Panc1 (cell line): ENCODE measurements around the gene GABRB1. TPM values are rescaled to one million over a fixed set of nuclear protein-coding genes. Genes with fewer than 3 reads are reported as not detected.

ENCODE experiments used
- ATAC-seq: fragments of 200-7000 bp; cut with Tn5 transposase; 2 replicates; pipeline ENCODE4 v1.9.1; 2020; ENCODE audit warnings: mild to moderate bottlenecking, moderate library complexity
- BruUV-seq: library from RNA; stranded (reverse); fragments of 400-500 nt; replicated peaks from 2 replicates; lab custom pipeline; 2021; lab: Mats Ljungman, UMichigan
- CTCF ChIA-PET: fragments of 300-600 bp; sonication (Branson Sonifier 250); formaldehyde crosslinking; loops from one replicate; lab custom pipeline; 2022; ENCODE audit warnings: antibody characterized with exemption; lab: Charles Lee
- POLR2A ChIA-PET: fragments of 300-600 bp; sonication (Branson Sonifier 250); formaldehyde crosslinking; loops from one replicate; lab custom pipeline; 2022; ENCODE audit warnings: antibody characterized with exemption; lab: Charles Lee
- DNase-seq: peaks from one replicate; pipeline ENCODE4 v3.0.0-alpha.2; 2010; ENCODE audit warnings: low read depth, low spot score
- H3K27ac ChIP-seq: 2 replicates; pipeline ENCODE4 v1.5.1; 2011; ENCODE audit warnings: mild to moderate bottlenecking, low read length, inconsistent platforms
- H3K27me3 ChIP-seq: fragments of 200-500 bp; sonication (Bioruptor generic); 2 replicates; pipeline ENCODE4 v1.6.0; 2014; ENCODE audit warnings: low read length, inconsistent platforms; ENCODE audit not compliant: control insufficient read depth, insufficient read depth
- H3K36me3 ChIP-seq: fragments of 200-500 bp; sonication (Bioruptor generic); 2 replicates; pipeline ENCODE4 v1.5.1; 2014; ENCODE audit warnings: inconsistent platforms, mild to moderate bottlenecking, low read length, moderate library complexity; ENCODE audit not compliant: control insufficient read depth, insufficient read depth
- H3K4me1 ChIP-seq: 2 replicates; pipeline ENCODE4 v1.5.1; 2011; ENCODE audit warnings: inconsistent platforms, mild to moderate bottlenecking, low read length, moderate library complexity; ENCODE audit not compliant: control insufficient read depth, insufficient read depth
- H3K4me3 ChIP-seq, 2 experiments: 2 replicates each; pipeline ENCODE4 v1.5.1; 2011 to 2012; ENCODE audit warnings: low read depth in 2 of 2, low read length in 2 of 2, mild to moderate bottlenecking in 2 of 2, inconsistent platforms in 1 of 2, moderate library complexity in 1 of 2
- H3K9me3 ChIP-seq: fragments of 200-500 bp; sonication (Bioruptor generic); 2 replicates; pipeline ENCODE4 v1.5.1; 2014; ENCODE audit warnings: low read depth, mild to moderate bottlenecking, inconsistent platforms, low read length, moderate library complexity; ENCODE audit not compliant: control insufficient read depth, insufficient read depth
- CTCF ChIP-seq: fragments of 450-650 bp; IDR thresholded peaks from 2 replicates; pipeline ENCODE4 v1.5.1; 2017; ENCODE audit warnings: mild to moderate bottlenecking
- POLR2AphosphoS5 ChIP-seq: IDR thresholded peaks from 2 replicates; pipeline ENCODE4 v1.6.1; 2012; ENCODE audit warnings: mild to moderate bottlenecking, low read depth, low read length, moderate library complexity
- REST ChIP-seq, 2 experiments: IDR thresholded peaks; 2 replicates each; pipeline ENCODE4 v1.6.1; 2011 to 2012; ENCODE audit warnings: low read depth in 2 of 2, control low read depth in 1 of 2, low read length in 1 of 2, mild to moderate bottlenecking in 1 of 2, moderate library complexity in 1 of 2; ENCODE audit not compliant: insufficient read depth in 1 of 2
- SIN3A ChIP-seq: IDR thresholded peaks from 2 replicates; pipeline ENCODE4 v1.6.1; 2012; ENCODE audit warnings: low read depth, mild to moderate bottlenecking, low read length, moderate library complexity, borderline replicate concordance; ENCODE audit not compliant: insufficient read depth
- TCF7L2 ChIP-seq: IDR thresholded peaks from 2 replicates; pipeline ENCODE4 v1.6.1; 2011; ENCODE audit warnings: mild to moderate bottlenecking, low read depth, low read length, inconsistent platforms
- in situ Hi-C: cut with HindIII; loops from 2 replicates; pipeline ENCODE4 v1.10.0; 2016; ENCODE audit warnings: low sequenced_read_pairs, low pct_unique_long_range_greater_than_20kb
- intact Hi-C: fragments of 100-400 bp; cut with micrococcal nuclease; formaldehyde crosslinking; loops from one replicate; pipeline ENCODE4 v1.10.0; 2022; ENCODE audit not compliant: unreplicated experiment
- total RNA-seq: library from RNA; stranded (reverse); gene quantifications from one replicate; pipeline ENCODE4 v1.2.1, GENCODE V29; 2021; ENCODE audit not compliant: unreplicated experiment

The GABRB1 gene
- total RNA-seq, 1 experiment from 2014 or later, result not detected

- in situ Hi-C loops (no loop called here), intact Hi-C loops (no loop called here)
- DNase-seq (no peak), ATAC-seq (no peak)
- Histone ChIP-seq H3K4me1 (no peaks in the 10 kb centered on the region), H3K9me3 (no peaks in the 10 kb centered on the region), H3K27me3 (no peaks in the 10 kb centered on the region; the same call in 1 of the 2 replicates), H3K36me3 (no peaks in the 10 kb centered on the region), H3K27ac (no peak overlapping the region), H3K4me3 (no peak overlapping the region)
- POLR2A ChIA-PET, result no interaction called here
- CTCF ChIA-PET, result no interaction called here
- no TSS peak for BruUV-seq
- TF ChIP-seq POLR2AphosphoS5 (no peak), SIN3A (no peak), CTCF (no peak), REST (IDR thresholded peaks at IDR 0.05; ENCODE audit: insufficient read depth in 1 of 2, low read depth in 2 of 2, low read length in 1 of 2) (no peak), TCF7L2 (no peak)
Measured at GRCh38 chr4:47406408-47406807, 375.0 kb downstream of the GABRB1 start.

- POLR2A ChIA-PET, result no interaction called here
- ATAC-seq, result no peak
- CTCF ChIA-PET, result no interaction called here
- no peak for DNase-seq
- TF ChIP-seq TCF7L2 (no peak), REST (IDR thresholded peaks at IDR 0.05; ENCODE audit: insufficient read depth in 1 of 2, low read depth in 2 of 2, low read length in 1 of 2) (no peak), SIN3A (no peak), POLR2AphosphoS5 (no peak), CTCF (no peak)
- intact Hi-C loops, result no loop called here
- no peaks in the 10 kb centered on the region for H3K9me3 ChIP-seq
- no TSS peak for BruUV-seq
- H3K36me3 ChIP-seq, result no peaks in the 10 kb centered on the region
- no peaks in the 10 kb centered on the region; the same call in 1 of the 2 replicates for H3K27me3 ChIP-seq
- in situ Hi-C loops, result no loop called here
- H3K4me1 ChIP-seq, result no peaks in the 10 kb centered on the region
- H3K4me3 ChIP-seq, result no peak overlapping the region
- no peak overlapping the region for H3K27ac ChIP-seq
Measured at GRCh38 chr4:47410271-47410670, 378.9 kb downstream of the GABRB1 start.
